Mammary epithelial cell (primary cell): ENCODE results near the gene PDCL2.
A peak's percentile ranks its signal among the peaks of the same experiment; 100 is the strongest.

Experiments used
- CTCF ChIP-seq, 2 donors: IDR thresholded peaks in 1 of 2; conservative IDR thresholded peaks in 1 of 2; 2 replicates each; pipeline ENCODE4 v1.5.1; 2011 to 2012; ENCODE audit warnings: inconsistent platforms in 2 of 2, low read length in 2 of 2, mild to moderate bottlenecking in 2 of 2, control low read depth in 1 of 2, low read depth in 1 of 2; ENCODE audit not compliant: insufficient read depth in 1 of 2; ENCODE audit errors: extremely low read depth in 1 of 2
- EZH2 ChIP-seq: IDR thresholded peaks from 2 replicates; pipeline ENCODE4 v1.6.1; 2012; ENCODE audit warnings: low read length, inconsistent platforms, borderline replicate concordance

- TF ChIP-seq CTCF (conservative IDR thresholded peaks at IDR 0.05 in 1 of 2, IDR thresholded peaks at IDR 0.05 in 1 of 2; ENCODE audit: extremely low read depth in 1 of 2, insufficient read depth in 1 of 2, low read depth in 1 of 2, low read length in 2 of 2) (peak in 1 of 2 donors; percentile 51), EZH2 (no peak)
Measured at GRCh38 chr4:55546756-55547465, 45.1 kb downstream of the PDCL2 start, which contains the start of gene CLOCK.
